NCI-H345 treated with DMSO at 0.1 percent for 48 hours (cell line): ENCODE measurements around the gene DEAF1.
"Not testable (repeated sequence)": the region's sequence is repeated elsewhere in the genome, so short reads cannot be mapped to it uniquely, and the experiment has no call there.

Experiments used
- DNase-seq: peaks from one replicate; lab custom pipeline; 2025; ENCODE audit not compliant: unreplicated experiment; lab: John Stamatoyannopoulos, UW

The DEAF1 gene

DNA sequence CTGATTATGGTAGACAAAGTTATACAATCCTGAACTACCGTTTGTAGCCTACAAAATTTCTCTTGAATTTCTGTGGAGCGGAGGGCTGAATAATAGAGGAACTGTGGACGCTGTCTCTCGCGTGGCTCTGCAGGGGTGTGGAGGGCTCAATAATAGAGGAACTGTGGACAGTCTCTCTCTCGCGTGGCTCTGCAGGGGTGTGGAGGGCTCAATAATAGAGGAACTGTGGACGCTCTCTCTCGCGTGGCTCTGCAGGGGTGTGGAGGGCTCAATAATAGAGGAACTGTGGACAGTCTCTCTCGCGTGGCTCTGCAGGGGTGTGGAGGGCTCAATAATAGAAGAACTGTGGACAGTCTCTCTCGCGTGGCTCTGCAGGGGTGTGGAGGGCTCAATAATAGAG is 41.9 kb downstream of the DEAF1 start:
- DNase-seq, result not testable (repeated sequence)

- no peak for DNase-seq
These were observed 44.5 kb downstream of the DEAF1 start for GRCh38 chr11:650482-650881.

GRCh38 chr11:647672-648158 is 47.3 kb downstream of the DEAF1 start:
- not testable (repeated sequence) for DNase-seq

- DNase-seq, result no peak
These were observed 48.8 kb downstream of the DEAF1 start for GRCh38 chr11:646214-646613.

GRCh38 chr11:645536-645935 is 49.5 kb downstream of the DEAF1 start:
- no peak for DNase-seq

GRCh38 chr11:643849-644738 is 50.9 kb downstream of the DEAF1 start:
- DNase-seq, result no peak

DNA sequence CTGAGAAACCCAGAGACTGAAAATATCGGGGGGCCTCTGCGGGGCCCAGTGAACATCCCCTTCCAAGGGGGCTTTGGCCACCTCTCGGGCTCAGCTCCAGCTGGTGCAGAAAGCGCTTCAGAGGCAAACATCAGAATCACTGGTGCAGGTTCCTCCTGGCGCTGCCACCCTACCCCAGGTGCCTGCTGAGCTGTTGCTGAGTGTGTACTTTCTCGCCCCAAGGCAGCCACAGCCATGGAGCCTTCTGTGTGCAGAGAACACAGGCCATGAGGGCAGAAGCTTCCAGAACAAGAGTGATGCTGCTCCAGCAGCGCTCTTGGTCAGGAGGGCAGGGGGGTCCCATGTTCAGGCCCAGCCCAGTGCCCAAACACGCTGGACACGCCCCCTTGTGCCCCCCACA is 51.7 kb downstream of the DEAF1 start:
- DNase-seq, result no peak

- no peak for DNase-seq
These were observed 53.1 kb downstream of the DEAF1 start for GRCh38 chr11:641806-642370.

DNA sequence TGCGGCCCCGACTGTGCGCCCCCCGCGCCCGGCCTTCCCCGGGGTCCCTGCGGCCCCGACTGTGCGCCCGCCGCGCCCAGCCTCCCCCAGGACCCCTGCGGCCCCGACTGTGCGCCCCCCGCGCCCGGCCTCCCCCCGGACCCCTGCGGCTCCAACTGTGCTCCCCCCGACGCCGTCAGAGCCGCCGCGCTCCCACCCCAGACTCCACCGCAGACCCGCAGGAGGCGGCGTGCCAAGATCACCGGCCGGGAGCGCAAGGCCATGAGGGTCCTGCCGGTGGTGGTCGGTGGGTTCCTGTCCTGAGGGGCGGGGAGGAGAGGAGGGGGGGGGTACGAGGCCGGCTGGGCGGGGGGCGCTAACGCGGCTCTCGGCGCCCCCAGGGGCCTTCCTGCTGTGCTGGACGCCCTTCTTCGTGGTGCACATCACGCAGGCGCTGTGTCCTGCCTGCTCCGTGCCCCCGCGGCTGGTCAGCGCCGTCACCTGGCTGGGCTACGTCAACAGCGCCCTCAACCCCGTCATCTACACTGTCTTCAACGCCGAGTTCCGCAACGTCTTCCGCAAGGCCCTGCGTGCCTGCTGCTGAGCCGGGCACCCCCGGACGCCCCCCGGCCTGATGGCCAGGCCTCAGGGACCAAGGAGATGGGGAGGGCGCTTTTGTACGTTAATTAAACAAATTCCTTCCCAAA is 54.9 kb downstream of the DEAF1 start:
- no peak for DNase-seq

GRCh38 chr11:639332-639955 is 55.6 kb downstream of the DEAF1 start:
- DNase-seq, result no peak

DNA sequence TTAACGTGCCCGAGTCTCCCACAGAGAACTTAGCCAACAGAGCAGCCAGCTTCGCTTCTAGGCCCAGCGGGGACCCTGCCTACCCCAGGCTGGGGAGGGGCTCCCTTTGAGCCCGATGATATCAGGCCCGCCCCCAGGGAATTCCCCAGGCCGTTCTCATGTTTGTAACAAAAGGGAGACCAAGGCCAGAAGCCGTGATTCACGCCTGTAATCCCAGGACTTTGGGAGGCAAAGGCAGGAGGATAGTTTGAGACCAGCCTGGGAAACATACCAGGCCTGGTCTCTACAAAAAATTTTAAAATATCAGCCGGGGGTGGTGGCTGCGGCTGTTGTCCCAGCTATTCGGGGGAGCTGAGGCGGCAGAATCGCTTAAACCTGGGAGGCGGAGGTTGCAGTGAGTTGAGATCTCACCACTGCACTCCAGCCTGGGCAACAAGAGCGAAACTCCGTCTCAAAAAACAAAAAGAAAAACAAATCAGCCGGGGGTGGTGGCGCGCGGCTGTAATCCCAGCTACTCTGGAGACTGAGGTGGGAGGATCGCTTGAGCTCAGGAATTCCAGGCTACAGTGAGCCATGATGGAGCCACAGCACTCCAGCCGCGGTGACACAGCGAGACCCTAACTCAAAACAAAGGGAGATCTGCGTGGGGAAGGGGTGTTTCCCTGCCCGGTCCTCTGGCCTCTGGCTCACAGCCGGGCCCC is 56.2 kb downstream of the DEAF1 start:
- DNase-seq, result no peak

- no peak for DNase-seq
These were observed 57.2 kb downstream of the DEAF1 start for GRCh38 chr11:637593-638521.

DNA sequence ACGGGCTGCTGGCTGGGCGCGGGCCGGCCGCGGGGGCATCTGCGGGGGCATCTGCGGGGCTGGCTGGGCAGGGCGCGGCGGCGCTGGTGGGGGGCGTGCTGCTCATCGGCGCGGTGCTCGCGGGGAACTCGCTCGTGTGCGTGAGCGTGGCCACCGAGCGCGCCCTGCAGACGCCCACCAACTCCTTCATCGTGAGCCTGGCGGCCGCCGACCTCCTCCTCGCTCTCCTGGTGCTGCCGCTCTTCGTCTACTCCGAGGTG is 57.8 kb downstream of the DEAF1 start:
- no peak for DNase-seq

DNA sequence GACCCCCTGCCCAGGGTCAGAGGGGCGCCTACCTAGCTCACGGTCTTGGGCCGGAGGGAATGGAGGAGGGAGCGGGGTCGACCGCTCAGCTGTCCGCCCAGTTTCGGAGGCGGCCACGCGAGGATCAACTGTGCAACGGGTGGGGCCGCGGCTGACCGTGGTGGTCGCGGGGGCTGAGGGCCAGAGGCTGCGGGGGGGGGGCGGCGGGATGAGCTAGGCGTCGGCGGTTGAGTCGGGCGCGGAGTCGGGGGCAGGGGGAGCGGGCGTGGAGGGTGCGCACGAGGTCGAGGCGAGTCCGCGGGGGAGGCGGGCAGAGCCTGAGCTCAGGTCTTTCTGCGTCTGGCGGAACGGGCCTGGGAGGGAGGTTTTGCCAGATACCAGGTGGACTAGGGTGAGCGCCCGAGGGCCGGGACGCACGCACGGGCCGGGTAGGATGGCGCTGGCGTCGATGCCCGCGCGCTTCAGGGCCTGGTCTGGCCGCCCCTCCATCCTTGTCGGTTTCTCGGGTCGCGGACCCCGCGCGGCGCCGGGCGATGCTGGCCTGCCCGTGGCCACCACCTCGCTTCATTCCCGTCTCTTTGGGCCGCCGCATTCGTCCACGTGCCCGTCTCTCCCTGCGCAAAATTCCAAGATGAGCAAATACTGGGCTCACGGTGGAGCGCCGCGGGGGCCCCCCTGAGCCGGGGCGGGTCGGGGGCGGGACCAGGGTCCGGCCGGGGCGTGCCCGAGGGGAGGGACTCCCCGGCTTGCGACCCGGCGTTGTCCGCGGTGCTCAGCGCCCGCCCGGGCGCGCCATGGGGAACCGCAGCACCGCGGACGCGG is 58.3 kb downstream of the DEAF1 start, which contains the start of gene DRD4:
TSS of gene DRD4 (plus strand) at position 759 of the 822 bp plus-strand sequence. CDS start at position 795, 36 bp downstream.
- DNase-seq, result no peak

DNA sequence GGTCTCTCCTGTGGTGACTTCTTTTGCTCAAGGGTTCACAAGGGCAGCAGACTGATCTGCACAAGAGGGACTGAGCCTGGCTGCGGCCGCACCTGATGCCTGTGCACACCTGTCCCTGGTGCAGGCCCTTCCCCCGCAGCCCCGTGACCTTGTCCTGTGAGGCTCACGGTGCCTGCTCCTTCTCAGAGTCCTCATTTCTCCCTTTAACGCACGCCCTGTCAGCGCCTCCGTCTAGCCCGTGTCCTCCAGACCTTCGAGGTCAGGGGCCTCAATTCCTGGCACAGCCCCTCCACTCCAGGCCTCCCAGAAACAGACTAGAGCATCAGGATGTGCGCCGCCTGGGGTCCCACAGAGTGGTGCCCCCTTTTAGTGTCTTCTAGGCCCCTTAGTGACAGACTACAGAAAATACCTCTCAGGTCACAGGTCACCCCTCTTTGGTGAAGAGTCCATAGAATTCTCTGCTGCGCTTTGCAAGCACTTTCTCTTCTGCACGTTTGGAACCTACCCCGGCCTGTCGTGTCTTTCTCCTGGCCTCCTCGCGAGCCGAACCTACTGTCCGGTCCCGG is 59.0 kb downstream of the DEAF1 start:
- DNase-seq, result no peak

- no peak for DNase-seq
These were observed 64.2 kb downstream of the DEAF1 start for GRCh38 chr11:630871-631270.

- no peak for DNase-seq
These were observed 65.8 kb downstream of the DEAF1 start for GRCh38 chr11:629237-629583.

DNA sequence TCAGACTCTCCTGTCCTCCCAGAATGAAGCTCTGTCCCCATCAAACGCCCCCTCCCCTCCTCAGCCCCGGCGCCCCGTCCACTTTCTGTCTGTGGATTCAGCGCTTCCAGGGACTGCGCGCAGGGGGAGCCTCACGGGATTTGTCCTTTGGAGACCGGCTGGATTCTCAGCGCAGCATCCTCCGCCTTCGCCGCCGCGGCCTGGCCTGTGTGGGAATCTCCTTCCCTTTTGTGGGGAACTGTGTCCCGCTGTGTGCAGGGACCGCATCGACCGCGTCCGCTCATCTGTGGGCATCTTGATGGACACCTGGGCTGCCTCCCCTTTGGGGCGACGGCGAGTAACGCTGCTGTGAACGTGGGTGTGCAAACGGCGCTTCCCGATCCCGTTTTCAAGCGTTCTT is 67.0 kb downstream of the DEAF1 start:
- no peak for DNase-seq

- no peak for DNase-seq
These were observed 67.8 kb downstream of the DEAF1 start for GRCh38 chr11:627308-627576.
